Hepatocyte (in vitro differentiated cells): ENCODE data around the gene RBM33. TPM values are rescaled to one million over a fixed set of nuclear protein-coding genes. Genes with fewer than 3 reads are reported as not detected.

ENCODE experiments used
- DNase-seq: peaks from one replicate; pipeline ENCODE4 v3.0.0-alpha.2; 2016; ENCODE audit warnings: low spot score
- H2AFZ ChIP-seq: fragments of 200-600 bp; sonication (generic); 2 replicates; pipeline ENCODE4 v1.6.0; 2016; ENCODE audit warnings: antibody characterized with exemption, mild to moderate bottlenecking
- H3K27ac ChIP-seq: fragments of 200-600 bp; sonication (generic); 2 replicates; pipeline ENCODE4 v1.5.1; 2016; ENCODE audit warnings: mild to moderate bottlenecking
- H3K27me3 ChIP-seq: fragments of 200-600 bp; sonication (generic); 2 replicates; pipeline ENCODE4 v1.6.1; 2016
- H3K36me3 ChIP-seq: fragments of 200-600 bp; sonication (generic); replicated peaks from 2 replicates; pipeline ENCODE4 v1.5.1; 2016; ENCODE audit warnings: low read depth; ENCODE audit not compliant: insufficient read depth
- H3K4me1 ChIP-seq: fragments of 200-600 bp; sonication (generic); 2 replicates; pipeline ENCODE4 v1.5.1; 2016; ENCODE audit warnings: mild to moderate bottlenecking, moderate library complexity; ENCODE audit not compliant: insufficient read depth
- H3K4me2 ChIP-seq: fragments of 200-600 bp; sonication (generic); 2 replicates; pipeline ENCODE4 v1.6.0; 2016
- H3K4me3 ChIP-seq: fragments of 200-600 bp; sonication (generic); 2 replicates; pipeline ENCODE4 v1.5.1; 2016; ENCODE audit warnings: mild to moderate bottlenecking
- H3K79me2 ChIP-seq: fragments of 200-600 bp; sonication (generic); 2 replicates; pipeline ENCODE4 v1.6.0; 2017; ENCODE audit warnings: mild to moderate bottlenecking
- H3K9me2 ChIP-seq: fragments of 200-600 bp; sonication (generic); replicated peaks from 2 replicates; pipeline ENCODE4 v1.6.0; 2017; ENCODE audit warnings: mild to moderate bottlenecking; ENCODE audit not compliant: insufficient read depth
- H3K9me3 ChIP-seq: fragments of 200-600 bp; sonication (generic); 2 replicates; pipeline ENCODE4 v1.5.1; 2016; ENCODE audit warnings: low read depth, mild to moderate bottlenecking
- H4K20me1 ChIP-seq: fragments of 200-600 bp; sonication (generic); 2 replicates; pipeline ENCODE4 v1.6.0; 2016; ENCODE audit warnings: mild to moderate bottlenecking; ENCODE audit not compliant: insufficient read depth, poor library complexity, severe bottlenecking
- CTCF ChIP-seq: fragments of 200-600 bp; sonication (generic); IDR thresholded peaks from 2 replicates; pipeline ENCODE4 v1.5.1; 2016; ENCODE audit warnings: antibody characterized with exemption, mild to moderate bottlenecking; ENCODE audit not compliant: poor library complexity
- EZH2 ChIP-seq: fragments of 200-600 bp; sonication (generic); IDR thresholded peaks from 2 replicates; pipeline ENCODE4 v1.6.1; 2016; ENCODE audit warnings: antibody characterized with exemption, mild to moderate bottlenecking, borderline replicate concordance
- EZH2phosphoT487 ChIP-seq: fragments of 200-600 bp; sonication (generic); IDR thresholded peaks from one replicate; pipeline ENCODE4 v1.6.1; 2018; ENCODE audit warnings: antibody characterized with exemption, mild to moderate bottlenecking, low read depth, moderate library complexity; ENCODE audit not compliant: unreplicated experiment, severe bottlenecking
- WGBS: methylation state at CpG from one replicate; pipeline ENCODE4 v1.1.6; 2016; ENCODE audit warnings: low lambda C conversion rate; ENCODE audit errors: missing lambda C conversion rate; 5-methylcytosine and 5-hydroxymethylcytosine counted together
- polyA plus RNA-seq: library from polyadenylated mRNA; unstranded; fragments of >200 nt; fragmentation: Nextera tagmentation; extraction: Ambion mirVana; gene quantifications from 2 replicates; pipeline ENCODE4 v1.2.1, GENCODE V29; 2016
- total RNA-seq: library from RNA; depleted of rRNA; stranded (reverse); fragments of >200 nt; gene quantifications from 2 replicates; pipeline ENCODE4 v1.2.3, GENCODE V29; 2014

RBM33 gene
- total and polyA plus RNA-seq, 2 experiments from 2014 or later: 24.8 to 40.8 TPM

GRCh38 chr7:155814316-155815276 lies 170.1 kb downstream of the RBM33 start:
- peaks cover 24% of the 10 kb centered on the region for H3K79me2 ChIP-seq
- WGBS: 46% methylated on average over 12 of the region's 22 CpGs

DNA sequence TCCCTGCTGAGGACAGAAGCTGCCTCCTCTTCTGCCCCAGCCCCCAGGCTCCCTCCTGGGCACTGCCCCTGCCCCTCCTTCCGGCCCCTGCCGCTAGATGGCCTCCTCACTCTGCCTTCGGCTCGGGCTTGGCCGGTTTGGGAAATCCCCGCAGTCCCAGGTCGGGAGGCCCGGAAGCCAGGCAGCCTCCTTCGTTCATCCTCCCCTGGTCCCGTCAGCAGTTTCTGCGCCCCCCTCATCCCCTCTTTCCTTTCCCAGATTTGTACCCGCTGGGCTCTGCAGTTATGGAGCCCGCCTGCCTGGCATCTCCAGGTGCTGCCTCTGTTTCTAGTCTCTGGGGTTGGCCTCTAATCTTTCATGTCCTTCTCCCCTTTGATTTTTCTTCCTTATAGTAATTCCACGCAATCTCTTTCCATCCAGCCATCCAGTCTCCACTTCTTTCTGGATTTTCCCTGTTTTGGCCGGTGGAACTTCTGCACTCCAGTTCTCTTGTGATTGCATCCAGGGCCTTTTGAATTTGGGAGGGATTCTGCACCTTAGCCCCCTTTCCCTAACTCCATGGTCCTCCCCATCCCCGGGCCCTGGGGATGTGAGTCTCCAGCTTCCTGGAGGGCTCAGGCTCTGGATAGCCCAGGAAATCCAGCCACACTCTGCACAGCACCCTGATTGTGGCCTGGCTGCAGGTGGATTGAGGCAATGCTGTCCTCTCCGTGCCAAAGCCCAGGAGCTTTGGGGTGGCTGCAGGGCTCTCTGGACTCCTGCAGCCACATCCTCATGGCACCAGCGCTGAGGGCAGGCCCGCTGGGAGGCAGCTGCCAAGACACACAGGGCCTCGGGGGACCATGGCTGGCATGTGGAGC lies 171.1 kb downstream of the RBM33 start:
- no peak overlapping the region for H3K4me3 ChIP-seq
- no peaks in the 10 kb centered on the region for H3K36me3 ChIP-seq
- H3K79me2 ChIP-seq: peaks cover 22% of the 10 kb centered on the region
- TF ChIP-seq EZH2: no peak
- TF ChIP-seq EZH2phosphoT487: no peak
- TF ChIP-seq CTCF: peak; percentile 72
- H2AFZ ChIP-seq: no peak overlapping the region
- H3K27me3 ChIP-seq: peaks cover 49% of the 10 kb centered on the region
- H3K4me2 ChIP-seq: peak overlapping the region; percentile 66
- DNase-seq: peak; percentile 86
- H3K9me3 ChIP-seq: no peaks in the 10 kb centered on the region
- no peaks in the 10 kb centered on the region for H3K9me2 ChIP-seq
- H3K4me1 ChIP-seq: no peaks in the 10 kb centered on the region
- H3K27ac ChIP-seq: no peak overlapping the region
- WGBS: 35% methylated on average over 20 of the region's 20 CpGs
- no peaks in the 10 kb centered on the region for H4K20me1 ChIP-seq

More at GRCh38 chr7:155814316-155815276, 170.1 kb downstream of the RBM33 start:
- no peak overlapping the region for H3K4me2 ChIP-seq
- H3K36me3 ChIP-seq: no peaks in the 10 kb centered on the region
- H3K4me3 ChIP-seq: no peak overlapping the region
- no peaks in the 10 kb centered on the region for H3K9me3 ChIP-seq
- no peak for TF ChIP-seq CTCF
- TF ChIP-seq EZH2: no peak
- TF ChIP-seq EZH2phosphoT487: no peak
- H2AFZ ChIP-seq: no peak overlapping the region
- no peaks in the 10 kb centered on the region for H3K9me2 ChIP-seq
- no peaks in the 10 kb centered on the region for H4K20me1 ChIP-seq
- H3K4me1 ChIP-seq: no peaks in the 10 kb centered on the region
- no peak overlapping the region for H3K27ac ChIP-seq
- no peak for DNase-seq
- H3K27me3 ChIP-seq: peaks cover 57% of the 10 kb centered on the region

- no peaks in the 10 kb centered on the region for H3K9me3 ChIP-seq
- no peak for DNase-seq
- H3K4me1 ChIP-seq: no peaks in the 10 kb centered on the region
- no peak overlapping the region for H3K4me3 ChIP-seq
- H3K27ac ChIP-seq: no peak overlapping the region
- H3K79me2 ChIP-seq: peaks cover 16% of the 10 kb centered on the region
- no peaks in the 10 kb centered on the region for H3K36me3 ChIP-seq
- no peak for TF ChIP-seq CTCF
- no peak for TF ChIP-seq EZH2
- no peak for TF ChIP-seq EZH2phosphoT487
- WGBS: 93% methylated on average over 7 of the region's 12 CpGs
- H3K27me3 ChIP-seq: peaks cover 43% of the 10 kb centered on the region
- no peak overlapping the region for H2AFZ ChIP-seq
- H3K4me2 ChIP-seq: no peak overlapping the region
- H4K20me1 ChIP-seq: no peaks in the 10 kb centered on the region
- H3K9me2 ChIP-seq: no peaks in the 10 kb centered on the region
Measured at GRCh38 chr7:155816192-155816508, 171.7 kb downstream of the RBM33 start.
